IPS DF 6.9 (cell line): ENCODE measurements around the gene SLC35G6.

Source experiments
- DNase-seq: peaks from one replicate; pipeline ENCODE4 v3.0.0-alpha.2; 2013; ENCODE audit warnings: low read depth, low spot score
- H3K27ac ChIP-seq: one replicate; pipeline ENCODE4 v1.5.1; 2013; ENCODE audit warnings: low read length, control low read depth
- H3K27me3 ChIP-seq: 2 replicates; pipeline ENCODE4 v1.6.1; 2013; ENCODE audit warnings: mild to moderate bottlenecking, low read length; ENCODE audit not compliant: control insufficient read depth, insufficient read depth
- H3K36me3 ChIP-seq: 2 replicates; pipeline ENCODE4 v1.6.1; 2013; ENCODE audit warnings: low read length; ENCODE audit not compliant: control insufficient read depth, insufficient read depth
- H3K4me1 ChIP-seq: 2 replicates; pipeline ENCODE4 v1.6.1; 2013; ENCODE audit warnings: low read length; ENCODE audit not compliant: control insufficient read depth, insufficient read depth
- H3K4me3 ChIP-seq: 2 replicates; pipeline ENCODE4 v1.5.1; 2013; ENCODE audit warnings: mild to moderate bottlenecking, low read length
- H3K9me3 ChIP-seq: 2 replicates; pipeline ENCODE4 v1.6.1; 2013; ENCODE audit warnings: low read length, inconsistent platforms; ENCODE audit not compliant: control insufficient read depth, insufficient read depth
- WGBS: extraction: QIAGEN DNeasy Blood & Tissue Kit; methylation state at CpG from one replicate; pipeline ENCODE4 v1.1.7; 2013; ENCODE audit warnings: mixed read lengths, missing lambda C conversion rate; ENCODE audit not compliant: insufficient read length, insufficient coverage; 5-methylcytosine and 5-hydroxymethylcytosine counted together

The SLC35G6 gene

GRCh38 chr17:7486181-7486580 is 4.9 kb downstream of the SLC35G6 start:
- H3K36me3 ChIP-seq = no peaks in the 10 kb centered on the region; the same call in 1 of the 2 replicates
- H3K4me1 ChIP-seq = 0 out of 2 replicates have a peak, but pooled peaks cover 2% of the 10 kb centered on the region
- no peak for DNase-seq
- H3K27me3 ChIP-seq = no peaks in the 10 kb centered on the region
- H3K27ac ChIP-seq = no peak overlapping the region
- H3K9me3 ChIP-seq = no peaks in the 10 kb centered on the region
- H3K4me3 ChIP-seq = no peak overlapping the region
- WGBS = no CpG with 5 or more reads among the region's 3 CpGs

GRCh38 chr17:7490144-7490543 is 8.9 kb downstream of the SLC35G6 start:
- Histone ChIP-seq H3K27me3 (no peaks in the 10 kb centered on the region), H3K4me1 (0 out of 2 replicates have a peak, but pooled peaks cover 2% of the 10 kb centered on the region), H3K9me3 (no peaks in the 10 kb centered on the region), H3K36me3 (no peaks in the 10 kb centered on the region; the same call in 1 of the 2 replicates), H3K4me3 (no peak overlapping the region), H3K27ac (no peak overlapping the region)
- no peak for DNase-seq
- WGBS = 100% methylated on average over 2 of the region's 8 CpGs

DNA sequence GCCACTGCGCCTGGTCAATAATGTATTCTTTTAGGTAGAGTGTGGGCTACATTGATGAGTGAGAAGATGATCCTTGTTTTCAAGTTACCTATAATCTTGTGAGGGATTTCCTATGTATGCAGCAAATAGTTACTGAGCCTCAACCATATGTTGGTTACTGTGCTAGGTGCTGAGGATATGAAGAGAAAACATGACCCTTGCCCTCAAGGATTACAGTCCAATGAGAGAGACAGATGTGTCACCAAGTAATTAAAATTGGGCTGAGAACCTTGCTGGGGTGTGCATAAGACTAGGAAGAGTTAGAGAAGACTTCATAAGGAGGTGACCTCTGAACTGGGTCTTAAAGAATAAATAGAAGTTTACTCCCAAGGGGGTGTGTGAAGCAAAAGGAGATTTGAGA is 10.3 kb downstream of the SLC35G6 start:
- H3K4me1 ChIP-seq = no peaks in the 10 kb centered on the region
- WGBS = no CpG with 5 or more reads among the region's 1 CpG

DNA sequence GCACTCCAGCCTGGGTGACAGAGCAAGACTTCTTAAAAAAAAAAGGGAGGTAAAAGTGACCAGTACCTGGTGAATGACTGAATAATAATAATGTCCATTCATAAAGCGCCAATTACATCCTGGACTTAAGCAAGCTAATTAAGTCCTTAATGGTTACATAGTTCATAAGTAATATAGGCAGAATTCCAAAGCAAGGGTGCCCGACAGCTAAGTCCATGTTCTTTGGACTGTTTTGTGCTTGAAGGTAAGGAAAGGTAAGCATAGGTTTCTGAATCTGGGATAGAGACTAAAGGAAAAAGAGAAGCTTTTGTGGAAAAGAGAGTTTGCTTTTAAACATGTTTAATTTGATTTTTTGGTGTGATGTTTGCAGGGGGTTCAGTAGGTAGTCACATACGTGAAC is 12.7 kb downstream of the SLC35G6 start:
- Histone ChIP-seq H3K36me3 (peaks cover 22% of the 10 kb centered on the region), H3K9me3 (no peaks in the 10 kb centered on the region), H3K27me3 (no peaks in the 10 kb centered on the region), H3K4me3 (no peak overlapping the region), H3K27ac (no peak overlapping the region), H3K4me1 (no peaks in the 10 kb centered on the region)
- no peak for DNase-seq
- no CpG with 5 or more reads among the region's 3 CpGs for WGBS

More for the DNA sequence above, 10.3 kb downstream of the SLC35G6 start:
- no peak for DNase-seq
- no peak overlapping the region for H3K4me3 ChIP-seq
- H3K27me3 ChIP-seq = no peaks in the 10 kb centered on the region
- peaks cover 1% of the 10 kb centered on the region for H3K36me3 ChIP-seq
- H3K27ac ChIP-seq = no peak overlapping the region
- H3K9me3 ChIP-seq = no peaks in the 10 kb centered on the region

DNA sequence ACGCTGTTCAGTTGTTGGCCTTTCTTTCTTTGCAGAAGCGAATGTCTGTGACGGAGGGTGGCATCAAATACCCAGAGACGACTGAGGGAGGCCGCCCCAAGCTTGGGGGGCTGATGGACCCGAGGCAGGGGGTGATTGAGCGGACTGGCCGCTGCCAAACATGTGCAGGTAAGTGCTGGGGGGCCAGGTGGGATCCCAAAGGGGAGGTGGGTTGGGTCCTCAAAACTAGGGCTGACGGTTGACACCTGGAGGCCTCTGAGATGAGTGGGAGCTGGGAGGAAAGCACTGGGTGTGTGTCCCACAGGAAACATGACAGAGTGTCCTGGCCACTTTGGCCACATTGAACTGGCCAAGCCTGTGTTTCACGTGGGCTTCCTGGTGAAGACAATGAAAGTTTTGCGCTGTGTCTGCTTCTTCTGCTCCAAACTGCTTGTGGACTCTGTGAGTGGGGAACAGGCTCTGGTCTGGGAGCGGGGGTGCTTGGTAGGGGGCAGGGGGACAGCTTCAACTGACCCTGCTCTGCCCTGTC is 14.7 kb downstream of the SLC35G6 start:
- no peak for DNase-seq
- no CpG with 5 or more reads among the region's 12 CpGs for WGBS
- H3K4me3 ChIP-seq = no peak overlapping the region
- H3K27ac ChIP-seq = no peak overlapping the region
- peaks cover 33% of the 10 kb centered on the region for H3K36me3 ChIP-seq
- no peaks in the 10 kb centered on the region for H3K27me3 ChIP-seq
- no peaks in the 10 kb centered on the region for H3K4me1 ChIP-seq
- H3K9me3 ChIP-seq = no peaks in the 10 kb centered on the region

GRCh38 chr17:7496470-7497183 is 15.4 kb downstream of the SLC35G6 start:
- Histone ChIP-seq H3K36me3 (peaks cover 40% of the 10 kb centered on the region), H3K4me1 (no peaks in the 10 kb centered on the region)
- no CpG with 5 or more reads among the region's 20 CpGs for WGBS

GRCh38 chr17:7497228-7497627 is 16.0 kb downstream of the SLC35G6 start:
- DNase-seq = no peak
- Histone ChIP-seq H3K27ac (no peak overlapping the region), H3K27me3 (no peaks in the 10 kb centered on the region), H3K4me3 (no peak overlapping the region), H3K9me3 (no peaks in the 10 kb centered on the region), H3K36me3 (peaks cover 45% of the 10 kb centered on the region), H3K4me1 (no peaks in the 10 kb centered on the region)
- WGBS = no CpG with 5 or more reads among the region's 10 CpGs

More at GRCh38 chr17:7496470-7497183, 15.4 kb downstream of the SLC35G6 start:
- no peak overlapping the region for H3K27ac ChIP-seq
- no peak for DNase-seq
- no peaks in the 10 kb centered on the region for H3K9me3 ChIP-seq
- no peak overlapping the region for H3K4me3 ChIP-seq
- H3K27me3 ChIP-seq = no peaks in the 10 kb centered on the region

DNA sequence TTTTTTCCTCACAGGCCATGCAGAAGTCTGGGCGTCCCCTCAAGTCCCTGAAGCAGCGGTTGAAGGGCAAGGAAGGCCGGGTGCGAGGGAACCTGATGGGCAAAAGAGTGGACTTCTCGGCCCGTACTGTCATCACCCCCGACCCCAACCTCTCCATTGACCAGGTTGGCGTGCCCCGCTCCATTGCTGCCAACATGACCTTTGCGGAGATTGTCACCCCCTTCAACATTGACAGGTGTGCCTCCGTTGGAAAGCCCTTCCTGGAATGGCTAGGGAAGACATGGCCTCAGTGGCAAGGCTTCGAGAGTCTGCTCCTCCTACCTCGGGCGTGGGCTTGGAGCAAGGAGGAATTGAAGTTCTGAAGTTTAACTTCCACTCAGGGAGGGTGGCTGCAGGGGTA is 16.4 kb downstream of the SLC35G6 start:
- no peak for DNase-seq
- H3K4me1 ChIP-seq = no peaks in the 10 kb centered on the region
- no peaks in the 10 kb centered on the region for H3K9me3 ChIP-seq
- peaks cover 49% of the 10 kb centered on the region for H3K36me3 ChIP-seq
- H3K27ac ChIP-seq = no peak overlapping the region
- no CpG with 5 or more reads among the region's 14 CpGs for WGBS
- H3K4me3 ChIP-seq = no peak overlapping the region
- no peaks in the 10 kb centered on the region for H3K27me3 ChIP-seq

- Histone ChIP-seq H3K36me3 (peaks cover 62% of the 10 kb centered on the region), H3K4me3 (no peak overlapping the region), H3K4me1 (no peaks in the 10 kb centered on the region), H3K9me3 (no peaks in the 10 kb centered on the region), H3K27ac (no peak overlapping the region), H3K27me3 (no peaks in the 10 kb centered on the region)
- no CpG with 5 or more reads among the region's 11 CpGs for WGBS
- DNase-seq = no peak
Measured at GRCh38 chr17:7499161-7499560, 17.9 kb downstream of the SLC35G6 start.

GRCh38 chr17:7501729-7502128 is 20.5 kb downstream of the SLC35G6 start:
- Histone ChIP-seq H3K36me3 (peaks cover 63% of the 10 kb centered on the region), H3K27me3 (no peaks in the 10 kb centered on the region)
- 100% methylated on average over 2 of the region's 14 CpGs for WGBS

More at GRCh38 chr17:7501729-7502128, 20.5 kb downstream of the SLC35G6 start:
- Histone ChIP-seq H3K9me3 (no peaks in the 10 kb centered on the region), H3K4me3 (no peak overlapping the region), H3K27ac (no peak overlapping the region), H3K4me1 (no peaks in the 10 kb centered on the region)
- DNase-seq = no peak
